ENCODE data around the gene SYDE2. TPM values are rescaled to one million over a fixed set of nuclear protein-coding genes. Genes with fewer than 3 reads are reported as not detected.

The SYDE2 gene
- total and polyA plus RNA-seq, 9 of the 15 experiments (the other 6 are each of a cell fraction or from before 2014, with no cell fraction given) = 0.39 to 8.7 (median 4.5) TPM

DNA sequence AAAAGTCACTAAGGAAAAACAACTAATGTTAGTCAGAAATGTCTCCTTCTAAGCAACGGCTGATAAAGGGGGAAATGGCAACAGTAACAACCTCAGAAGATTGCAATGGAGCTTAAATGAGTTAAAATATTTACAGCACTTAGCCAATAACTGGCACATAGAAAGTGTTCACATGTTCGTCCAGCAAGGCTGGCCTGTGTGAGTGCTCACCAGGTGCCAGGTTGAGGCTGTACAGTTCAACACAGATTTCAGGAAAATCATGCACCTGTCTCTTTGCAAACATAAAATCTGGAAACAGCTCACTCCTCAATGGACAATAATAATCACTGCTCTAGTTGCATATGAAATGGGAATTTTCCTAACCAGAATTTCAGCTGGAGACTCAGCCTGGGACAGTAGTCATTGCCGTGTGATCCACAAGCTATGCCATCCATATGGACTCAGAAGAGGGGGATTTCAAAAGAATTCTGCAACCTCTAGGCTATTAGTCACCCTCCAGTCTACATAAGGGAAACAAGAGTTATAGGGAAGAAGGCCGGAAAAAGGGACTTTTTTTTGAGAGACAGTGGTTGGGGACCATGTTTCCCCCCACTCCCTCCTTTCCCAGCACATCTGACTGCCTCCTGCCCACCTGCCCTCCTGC is 68.6 kb downstream of the SYDE2 start (continued):
- TF ChIP-seq ARID4B (CRISPR knock-in tag; IDR thresholded peaks at IDR 0.05) (no peak), ZNF121 (CRISPR knock-in tag; conservative IDR thresholded peaks at IDR 0.05) (no peak), HMBOX1 (IDR thresholded peaks at IDR 0.05) (no peak), FOXK2 (conservative IDR thresholded peaks at IDR 0.05 in 1 of 2, IDR thresholded peaks at IDR 0.05 in 1 of 2; ENCODE audit: low read depth in 2 of 2) (no peak)
- TF ChIP-seq, protein P1, sequence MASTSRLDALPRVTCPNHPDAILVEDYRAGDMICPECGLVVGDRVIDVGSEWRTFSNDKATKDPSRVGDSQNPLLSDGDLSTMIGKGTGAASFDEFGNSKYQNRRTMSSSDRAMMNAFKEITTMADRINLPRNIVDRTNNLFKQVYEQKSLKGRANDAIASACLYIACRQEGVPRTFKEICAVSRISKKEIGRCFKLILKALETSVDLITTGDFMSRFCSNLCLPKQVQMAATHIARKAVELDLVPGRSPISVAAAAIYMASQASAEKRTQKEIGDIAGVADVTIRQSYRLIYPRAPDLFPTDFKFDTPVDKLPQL (IDR thresholded peaks at IDR 0.05; ENCODE audit: extremely low read depth, insufficient read length) = no peak
